Dedifferentiated amniotic fluid mesenchymal stem cell (primary cell): ENCODE measurements around the gene MACROH2A1.
"Not testable (repeated sequence)": the region's sequence is repeated elsewhere in the genome, so short reads cannot be mapped to it uniquely, and the experiment has no call there.

Source experiments
- DNase-seq: peaks from one replicate; pipeline ENCODE4 v3.0.0-alpha.2; 2016; ENCODE audit errors: extremely low spot score

The MACROH2A1 gene

DNA sequence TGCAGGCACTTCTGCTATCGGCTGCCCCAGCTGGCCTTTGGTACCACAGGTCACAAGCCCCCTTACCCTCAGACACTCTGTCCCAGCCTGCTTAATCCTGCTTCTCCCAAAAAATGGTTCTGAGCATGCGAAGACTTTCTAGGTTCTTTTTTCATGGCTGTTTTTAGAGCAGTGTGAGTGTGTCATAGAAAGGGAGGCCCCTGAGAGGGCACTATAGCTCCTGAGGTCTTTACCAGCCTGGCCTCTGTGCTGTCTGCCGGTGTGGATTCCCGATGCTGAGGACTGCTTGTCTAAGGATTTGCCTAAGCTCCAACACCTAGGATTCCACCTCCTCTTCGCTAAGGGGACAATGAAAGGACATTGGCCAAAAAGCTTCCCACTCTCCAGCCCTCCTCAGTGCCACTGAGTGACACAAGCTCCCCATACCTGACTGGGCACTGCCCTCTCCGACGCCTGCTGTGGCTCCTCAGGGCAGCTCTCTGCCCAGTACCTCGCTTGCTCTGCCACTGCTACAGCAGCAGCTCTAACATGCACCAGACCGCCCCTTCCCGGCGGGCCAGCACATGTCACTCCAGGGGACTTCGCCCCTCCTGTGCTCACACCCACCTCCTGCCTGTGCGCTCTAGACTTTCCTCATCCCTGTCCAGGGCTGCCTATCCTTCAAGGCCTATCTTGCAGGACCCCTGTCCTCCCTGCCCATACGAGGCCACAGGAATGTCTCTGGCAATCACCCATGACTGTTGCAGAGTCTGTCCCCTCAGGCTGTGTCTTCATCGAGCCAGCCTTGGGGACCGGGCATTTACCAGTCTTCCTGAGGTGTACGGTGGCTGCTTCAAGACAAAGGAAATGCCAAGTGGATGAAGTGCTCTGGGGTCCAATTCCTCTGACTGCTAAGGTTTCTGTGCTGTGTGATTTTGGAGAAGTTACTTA lies 21.0 kb downstream of the MACROH2A1 start:
- no peak for DNase-seq

GRCh38 chr5:135376961-135377624 lies 21.9 kb downstream of the MACROH2A1 start:
- DNase-seq: no peak

GRCh38 chr5:135375040-135375793 lies 23.8 kb downstream of the MACROH2A1 start:
- DNase-seq: no peak

DNA sequence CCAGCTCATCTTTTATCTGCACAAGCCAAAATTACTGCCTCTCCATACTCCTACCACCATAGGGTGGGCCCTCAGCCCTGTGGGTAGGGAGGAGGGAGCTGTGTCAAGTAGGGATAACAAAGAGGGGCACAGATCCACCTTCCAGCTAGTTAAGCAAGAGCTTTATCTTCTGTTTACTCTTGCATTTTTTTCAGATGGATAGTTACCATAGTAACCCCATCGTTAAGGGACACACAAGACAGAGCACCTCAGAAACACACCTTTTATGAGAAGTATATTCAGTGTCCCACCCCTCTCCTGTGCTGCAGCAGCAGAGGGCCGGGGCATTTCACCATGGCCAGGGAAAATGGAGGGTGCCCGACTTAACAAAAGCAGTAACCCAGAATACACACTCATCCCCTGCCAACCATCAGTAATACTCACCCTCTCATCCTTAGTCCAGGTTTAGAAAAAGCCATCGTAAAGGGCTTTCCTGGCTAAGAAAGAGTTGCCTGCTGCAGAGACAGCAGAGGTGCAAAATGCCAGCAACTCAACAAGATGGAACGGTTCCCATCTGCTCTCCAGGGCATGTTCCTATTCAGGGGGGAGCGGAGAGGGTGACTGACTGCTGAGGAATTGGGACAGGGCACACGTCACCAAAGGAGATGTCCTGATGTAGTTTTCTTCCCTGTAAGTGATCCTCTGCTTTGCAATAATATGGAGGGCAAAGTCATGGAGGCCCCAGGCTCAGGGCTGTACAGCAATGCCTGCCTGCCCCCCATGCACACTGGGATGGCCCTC lies 25.1 kb downstream of the MACROH2A1 start:
- DNase-seq: no peak

GRCh38 chr5:135372654-135373381 lies 26.2 kb downstream of the MACROH2A1 start:
- DNase-seq: no peak

- DNase-seq: peak; percentile 49
These were observed 27.3 kb downstream of the MACROH2A1 start for GRCh38 chr5:135371622-135372232.

DNA sequence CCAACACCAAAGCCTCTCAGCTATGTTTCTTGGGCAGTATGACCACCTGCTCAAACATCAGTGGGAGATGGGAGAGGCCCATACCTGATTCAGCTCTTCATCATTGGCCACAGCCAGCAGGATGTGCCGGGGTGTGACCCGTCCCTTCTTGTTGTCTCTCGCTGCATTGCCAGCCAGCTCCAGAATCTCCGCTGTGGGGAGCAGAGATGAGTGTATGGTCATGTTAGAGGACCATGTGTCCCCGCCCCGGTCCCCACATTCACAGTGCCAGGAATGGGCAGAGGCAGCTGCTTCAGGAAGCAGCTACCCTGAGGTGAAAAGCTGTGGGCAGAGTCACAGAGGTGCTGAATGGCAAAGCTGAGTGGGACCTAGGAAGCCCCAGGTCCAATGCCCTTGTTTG lies 29.1 kb downstream of the MACROH2A1 start:
- DNase-seq: no peak

GRCh38 chr5:135367554-135367953 lies 31.5 kb downstream of the MACROH2A1 start:
- no peak for DNase-seq

DNA sequence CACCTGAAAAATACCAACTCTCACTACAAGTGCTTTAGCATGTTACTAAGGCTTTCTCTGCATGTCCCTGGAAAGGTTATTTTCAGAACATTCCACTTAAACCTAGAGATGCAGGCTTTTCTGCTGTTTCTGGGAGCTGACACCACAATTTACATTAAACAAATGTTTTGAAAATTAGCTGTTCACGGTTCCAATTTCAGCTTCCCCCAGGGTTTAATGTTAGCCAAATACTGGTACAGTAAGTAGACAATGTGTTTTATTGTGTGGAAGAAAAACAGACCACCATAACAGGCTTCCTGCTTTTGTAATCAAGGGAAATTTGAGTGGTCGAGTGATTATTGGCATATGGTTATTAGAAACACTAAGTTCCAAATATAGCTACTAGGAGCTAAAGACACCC lies 32.0 kb downstream of the MACROH2A1 start:
- no peak for DNase-seq

- DNase-seq: no peak
These were observed 33.8 kb downstream of the MACROH2A1 start for GRCh38 chr5:135365281-135365680.

GRCh38 chr5:135364421-135365262 lies 34.4 kb downstream of the MACROH2A1 start:
- no peak for DNase-seq

GRCh38 chr5:135363342-135363741 lies 35.7 kb downstream of the MACROH2A1 start:
- DNase-seq: not testable (repeated sequence)

GRCh38 chr5:135362102-135362501 lies 36.9 kb downstream of the MACROH2A1 start:
- DNase-seq: no peak

DNA sequence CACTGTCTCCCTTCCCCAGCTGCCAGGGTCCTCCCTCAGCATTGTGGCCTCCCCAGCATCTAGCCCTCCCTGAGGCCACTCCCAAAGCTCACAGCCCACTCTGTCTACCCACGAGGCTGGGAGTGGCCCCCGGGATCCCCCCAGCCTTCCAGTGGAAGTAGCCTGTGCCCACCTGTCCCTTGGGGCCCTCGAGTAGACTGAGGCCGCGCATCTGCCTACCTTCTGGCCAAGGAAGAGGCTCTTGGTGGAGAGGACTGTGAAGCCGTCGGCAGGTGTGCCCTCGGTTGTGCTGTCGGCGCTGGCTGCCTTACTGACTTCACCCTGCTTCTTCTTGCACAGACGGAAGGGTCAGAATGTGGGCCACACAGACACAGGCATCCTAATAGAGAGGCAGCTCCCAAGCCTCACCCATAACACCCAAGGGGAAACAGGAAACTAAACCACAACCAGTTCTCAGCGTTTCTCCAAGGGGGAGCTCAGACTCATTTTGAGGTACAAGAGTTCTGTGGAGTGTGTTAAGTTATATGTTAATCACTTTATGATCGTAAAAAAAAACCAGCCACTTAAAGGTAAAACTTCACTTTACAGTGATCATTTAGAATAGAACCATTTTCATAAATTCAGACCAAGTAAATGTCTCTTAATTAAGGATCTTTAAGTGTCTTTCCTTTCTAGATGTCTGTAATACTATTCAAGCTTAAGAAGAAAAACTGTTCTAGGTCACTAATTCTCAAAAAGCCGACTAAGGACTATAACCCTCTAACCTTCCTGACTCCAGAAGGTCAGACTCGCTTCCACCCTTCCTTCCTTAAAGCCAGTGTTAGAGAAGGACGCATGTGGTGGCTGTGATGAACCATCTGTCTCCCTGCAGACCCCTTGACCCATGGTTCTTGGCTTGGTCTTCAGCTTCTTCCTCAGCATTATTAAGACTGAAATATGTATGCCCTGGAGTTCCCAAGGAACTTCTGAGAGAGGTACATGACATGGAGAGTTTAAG lies 38.5 kb downstream of the MACROH2A1 start:
- DNase-seq: no peak

GRCh38 chr5:135359374-135360165 lies 39.5 kb downstream of the MACROH2A1 start:
- no peak for DNase-seq

DNA sequence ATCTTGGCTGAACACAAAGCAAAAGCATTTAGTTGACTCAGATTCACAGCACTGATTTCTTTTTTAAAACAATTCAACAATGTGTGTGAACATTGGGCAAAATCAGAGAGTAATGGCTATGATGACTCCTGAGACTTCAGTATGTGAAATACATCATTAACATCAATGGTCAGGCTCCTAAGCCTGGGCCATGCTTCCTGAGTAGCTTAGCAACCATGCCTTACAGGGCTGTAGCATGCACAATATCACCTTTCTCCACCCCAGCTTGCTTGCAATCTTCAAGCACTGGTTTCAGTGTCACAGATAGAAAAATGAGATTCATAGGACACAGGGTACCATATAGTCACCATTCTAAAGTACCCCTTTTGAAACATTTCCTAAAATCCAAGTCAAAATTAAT lies 41.3 kb downstream of the MACROH2A1 start:
- no peak for DNase-seq
